Stimulated activated memory B cell treated with anti-CD40 and anti-IgM and Interleukin-4, amounts not matched to agents 10 μg/mL and 1 μg/mL and 100 μg/mL, for 72 hours (primary cell): ENCODE measurements around the gene IGF2.

ENCODE experiments used
- ATAC-seq: fragments of 150-1000 bp; cut with Tn5 transposase; 2 replicates; pipeline ENCODE4 v1.10.0; 2021
- H3K27ac Mint-ChIP-seq: one replicate; pipeline ENCODE4 v1.8.0; 2022; ENCODE audit warnings: mild to moderate bottlenecking, mixed read lengths
- H3K27me3 Mint-ChIP-seq: one replicate; pipeline ENCODE4 v1.8.0; 2022; ENCODE audit warnings: mixed read lengths
- H3K36me3 Mint-ChIP-seq: one replicate; pipeline ENCODE4 v1.8.0; 2022; ENCODE audit warnings: mixed read lengths
- H3K4me1 Mint-ChIP-seq: one replicate; pipeline ENCODE4 v1.8.0; 2022; ENCODE audit warnings: mixed read lengths
- H3K4me3 Mint-ChIP-seq: one replicate; pipeline ENCODE4 v1.8.0; 2022; ENCODE audit warnings: mild to moderate bottlenecking, moderate library complexity, mixed read lengths
- H3K9me3 Mint-ChIP-seq: one replicate; pipeline ENCODE4 v1.8.0; 2022; ENCODE audit warnings: mixed read lengths

IGF2 gene

GRCh38 chr11:2092956-2093412 is 46.2 kb downstream of the IGF2 start:
- ATAC-seq: no peak
- H3K27ac Mint-ChIP-seq: no peak overlapping the region
- no peak overlapping the region for H3K4me3 Mint-ChIP-seq
- H3K27me3 Mint-ChIP-seq: peaks cover 56% of the 10 kb centered on the region
- peaks cover 5% of the 10 kb centered on the region for H3K9me3 Mint-ChIP-seq
- no peaks in the 10 kb centered on the region for H3K4me1 Mint-ChIP-seq
- no peaks in the 10 kb centered on the region for H3K36me3 Mint-ChIP-seq

GRCh38 chr11:2092464-2092910 is 46.7 kb downstream of the IGF2 start:
- Mint-ChIP-seq H3K4me1 (no peaks in the 10 kb centered on the region), H3K27ac (no peak overlapping the region), H3K4me3 (no peak overlapping the region), H3K9me3 (peaks cover 5% of the 10 kb centered on the region), H3K27me3 (peaks cover 56% of the 10 kb centered on the region), H3K36me3 (no peaks in the 10 kb centered on the region)
- ATAC-seq: no peak

- no peak overlapping the region for H3K4me3 Mint-ChIP-seq
- peaks cover 5% of the 10 kb centered on the region for H3K9me3 Mint-ChIP-seq
- no peak overlapping the region for H3K27ac Mint-ChIP-seq
- peaks cover 56% of the 10 kb centered on the region for H3K27me3 Mint-ChIP-seq
- no peak for ATAC-seq
- H3K4me1 Mint-ChIP-seq: no peaks in the 10 kb centered on the region
- H3K36me3 Mint-ChIP-seq: no peaks in the 10 kb centered on the region
Observed at GRCh38 chr11:2091786-2092463, 47.3 kb downstream of the IGF2 start.

- no peaks in the 10 kb centered on the region for H3K36me3 Mint-ChIP-seq
- no peak for ATAC-seq
- H3K4me3 Mint-ChIP-seq: no peak overlapping the region
- H3K9me3 Mint-ChIP-seq: peaks cover 5% of the 10 kb centered on the region
- H3K4me1 Mint-ChIP-seq: no peaks in the 10 kb centered on the region
- H3K27ac Mint-ChIP-seq: no peak overlapping the region
- peaks cover 56% of the 10 kb centered on the region for H3K27me3 Mint-ChIP-seq
Observed at GRCh38 chr11:2091112-2091746, 48.0 kb downstream of the IGF2 start.

- Mint-ChIP-seq H3K4me1 (no peaks in the 10 kb centered on the region), H3K27ac (no peak overlapping the region), H3K9me3 (peaks cover 5% of the 10 kb centered on the region), H3K27me3 (peaks cover 56% of the 10 kb centered on the region), H3K4me3 (no peak overlapping the region), H3K36me3 (no peaks in the 10 kb centered on the region)
- no peak for ATAC-seq
Observed at GRCh38 chr11:2090172-2091111, 48.7 kb downstream of the IGF2 start.

- ATAC-seq: peak; percentile 81
- Mint-ChIP-seq H3K36me3 (no peaks in the 10 kb centered on the region), H3K27ac (no peak overlapping the region), H3K4me1 (no peaks in the 10 kb centered on the region), H3K4me3 (no peak overlapping the region), H3K27me3 (peaks cover 57% of the 10 kb centered on the region), H3K9me3 (peaks cover 8% of the 10 kb centered on the region)
Observed at GRCh38 chr11:2089536-2090165, 49.5 kb downstream of the IGF2 start.

- H3K27ac Mint-ChIP-seq: no peak overlapping the region
- H3K36me3 Mint-ChIP-seq: no peaks in the 10 kb centered on the region
- ATAC-seq: no peak
- H3K4me1 Mint-ChIP-seq: no peaks in the 10 kb centered on the region
- H3K4me3 Mint-ChIP-seq: no peak overlapping the region
- peaks cover 58% of the 10 kb centered on the region for H3K27me3 Mint-ChIP-seq
- peaks cover 14% of the 10 kb centered on the region for H3K9me3 Mint-ChIP-seq
Observed at GRCh38 chr11:2088746-2089535, 50.2 kb downstream of the IGF2 start.

- Mint-ChIP-seq H3K36me3 (no peaks in the 10 kb centered on the region), H3K4me1 (no peaks in the 10 kb centered on the region), H3K27me3 (peaks cover 56% of the 10 kb centered on the region), H3K9me3 (peaks cover 17% of the 10 kb centered on the region), H3K27ac (no peak overlapping the region), H3K4me3 (no peak overlapping the region)
- ATAC-seq: no peak
Observed at GRCh38 chr11:2088284-2088683, 50.9 kb downstream of the IGF2 start.

- H3K4me3 Mint-ChIP-seq: no peak overlapping the region
- no peaks in the 10 kb centered on the region for H3K36me3 Mint-ChIP-seq
- H3K4me1 Mint-ChIP-seq: no peaks in the 10 kb centered on the region
- H3K9me3 Mint-ChIP-seq: peaks cover 17% of the 10 kb centered on the region
- no peak for ATAC-seq
- peaks cover 38% of the 10 kb centered on the region for H3K27me3 Mint-ChIP-seq
- no peak overlapping the region for H3K27ac Mint-ChIP-seq
Observed at GRCh38 chr11:2086239-2087040, 52.7 kb downstream of the IGF2 start.

GRCh38 chr11:2085251-2086066 is 53.7 kb downstream of the IGF2 start:
- no peaks in the 10 kb centered on the region for H3K36me3 Mint-ChIP-seq
- H3K4me1 Mint-ChIP-seq: no peaks in the 10 kb centered on the region
- no peak for ATAC-seq
- no peak overlapping the region for H3K27ac Mint-ChIP-seq
- peaks cover 37% of the 10 kb centered on the region for H3K27me3 Mint-ChIP-seq
- no peak overlapping the region for H3K4me3 Mint-ChIP-seq
- peaks cover 17% of the 10 kb centered on the region for H3K9me3 Mint-ChIP-seq

GRCh38 chr11:2084721-2085120 is 54.5 kb downstream of the IGF2 start:
- H3K27me3 Mint-ChIP-seq: peaks cover 37% of the 10 kb centered on the region
- no peaks in the 10 kb centered on the region for H3K36me3 Mint-ChIP-seq
- H3K4me3 Mint-ChIP-seq: no peak overlapping the region
- no peak for ATAC-seq
- H3K4me1 Mint-ChIP-seq: no peaks in the 10 kb centered on the region
- peaks cover 17% of the 10 kb centered on the region for H3K9me3 Mint-ChIP-seq
- no peak overlapping the region for H3K27ac Mint-ChIP-seq
